Cardiac fibroblast (primary cell): Measurements from ENCODE around the gene IGSF9B.

Source experiments
- DNase-seq, 2 donors: peaks; one replicate each; pipeline versions ENCODE4 v3.0.0 to v3.0.0-alpha.2; 2010; ENCODE audit warnings: low read depth in 2 of 2
- H3K4me3 ChIP-seq, 2 donors: replicated peaks in 1 of 2; 1 replicate in 1 of 2; 2 replicates in 1 of 2; pipeline ENCODE4 v1.5.1; 2011; ENCODE audit warnings: low read depth in 2 of 2, low read length in 2 of 2, mild to moderate bottlenecking in 2 of 2, moderate library complexity in 1 of 2
- CTCF ChIP-seq: IDR thresholded peaks from one replicate; pipeline ENCODE4 v1.5.1; 2011; ENCODE audit warnings: low read depth, mild to moderate bottlenecking, low read length, inconsistent platforms

The IGSF9B gene

GRCh38 chr11:133935551-133935910, 21.2 kb downstream of the IGSF9B start:
- no peak overlapping the region for H3K4me3 ChIP-seq
- no peak for DNase-seq
- no peak for TF ChIP-seq CTCF

GRCh38 chr11:133934599-133935550, 21.9 kb downstream of the IGSF9B start:
- TF ChIP-seq CTCF = no peak
- peak; percentile 30 to 91 for DNase-seq

GRCh38 chr11:133934096-133934495, 22.7 kb downstream of the IGSF9B start:
- TF ChIP-seq CTCF = no peak
- H3K4me3 ChIP-seq = no peak overlapping the region
- DNase-seq = no peak

More at GRCh38 chr11:133934599-133935550, 21.9 kb downstream of the IGSF9B start:
- H3K4me3 ChIP-seq = no peak overlapping the region

- TF ChIP-seq CTCF = no peak
- H3K4me3 ChIP-seq = no peak overlapping the region
- DNase-seq = no peak
Observed at GRCh38 chr11:133931449-133932060, 25.2 kb downstream of the IGSF9B start.

GRCh38 chr11:133930767-133931448, 25.9 kb downstream of the IGSF9B start:
- TF ChIP-seq CTCF = peak; percentile 4
- H3K4me3 ChIP-seq = no peak overlapping the region
- DNase-seq = peak; percentile 2 to 10

GRCh38 chr11:133930053-133930766, 26.6 kb downstream of the IGSF9B start:
- TF ChIP-seq CTCF = no peak
- H3K4me3 ChIP-seq = no peak overlapping the region
- DNase-seq = no peak
